C4-2B (cell line): ENCODE results near the gene AMMECR1.

Experiments
- ZFX ChIP-seq: fragments of 450-650 bp; IDR thresholded peaks from 2 replicates; pipeline ENCODE4 v1.6.1; 2017
- TF ChIP-seq, protein P1 (sequence below): fragments of 450-650 bp; conservative IDR thresholded peaks from 2 replicates; pipeline ENCODE4 v1.5.1; 2017; ENCODE audit warnings: mild to moderate bottlenecking

DNA sequence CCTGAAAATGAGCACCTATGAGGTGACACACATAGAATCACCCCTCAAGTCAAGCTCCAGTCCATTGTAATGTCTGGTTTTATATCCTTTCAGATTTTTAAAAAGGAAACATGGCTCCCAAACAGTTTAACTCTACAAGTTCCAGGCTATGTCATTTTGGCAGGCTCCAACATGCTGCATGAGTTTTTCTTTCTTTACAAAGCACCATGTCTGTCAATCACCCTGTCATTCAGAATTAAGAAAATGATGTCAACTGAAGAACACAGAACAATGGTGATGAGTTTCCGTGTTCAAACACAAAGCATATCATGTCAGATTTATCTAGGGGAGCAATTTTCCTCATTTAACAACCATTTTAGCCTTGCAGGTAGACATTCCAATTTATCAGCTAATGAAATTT lies 106.5 kb downstream of the AMMECR1 start:
- TF ChIP-seq, protein P1, sequence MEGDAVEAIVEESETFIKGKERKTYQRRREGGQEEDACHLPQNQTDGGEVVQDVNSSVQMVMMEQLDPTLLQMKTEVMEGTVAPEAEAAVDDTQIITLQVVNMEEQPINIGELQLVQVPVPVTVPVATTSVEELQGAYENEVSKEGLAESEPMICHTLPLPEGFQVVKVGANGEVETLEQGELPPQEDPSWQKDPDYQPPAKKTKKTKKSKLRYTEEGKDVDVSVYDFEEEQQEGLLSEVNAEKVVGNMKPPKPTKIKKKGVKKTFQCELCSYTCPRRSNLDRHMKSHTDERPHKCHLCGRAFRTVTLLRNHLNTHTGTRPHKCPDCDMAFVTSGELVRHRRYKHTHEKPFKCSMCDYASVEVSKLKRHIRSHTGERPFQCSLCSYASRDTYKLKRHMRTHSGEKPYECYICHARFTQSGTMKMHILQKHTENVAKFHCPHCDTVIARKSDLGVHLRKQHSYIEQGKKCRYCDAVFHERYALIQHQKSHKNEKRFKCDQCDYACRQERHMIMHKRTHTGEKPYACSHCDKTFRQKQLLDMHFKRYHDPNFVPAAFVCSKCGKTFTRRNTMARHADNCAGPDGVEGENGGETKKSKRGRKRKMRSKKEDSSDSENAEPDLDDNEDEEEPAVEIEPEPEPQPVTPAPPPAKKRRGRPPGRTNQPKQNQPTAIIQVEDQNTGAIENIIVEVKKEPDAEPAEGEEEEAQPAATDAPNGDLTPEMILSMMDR: no peak
- TF ChIP-seq ZFX: no peak
